ENCODE results near the gene STK36.

DNA sequence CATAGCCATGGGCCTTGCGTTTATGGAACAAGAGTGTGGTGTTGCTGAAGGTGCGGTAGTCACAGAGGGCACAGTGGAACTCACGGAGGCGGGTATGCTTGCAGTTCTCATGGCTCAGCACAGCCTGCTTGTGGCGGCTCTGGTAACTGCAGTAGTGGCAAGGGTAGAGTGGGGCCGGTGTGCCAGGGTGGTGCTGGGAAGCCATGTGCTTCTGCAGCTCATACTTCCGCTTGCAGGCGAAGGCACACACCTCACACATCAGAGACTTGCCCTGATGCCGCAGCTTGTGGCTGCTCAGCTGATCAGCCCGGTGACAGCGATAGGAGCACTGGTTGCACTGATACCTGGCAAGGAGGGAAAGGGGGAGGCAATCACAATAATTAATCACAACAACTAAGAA, 27.2 kb upstream of the STK36 start:
- TF ChIP-seq CEBPB (IDR thresholded peaks at IDR 0.05; ENCODE audit: borderline replicate concordance in 1 of 2, low read depth in 2 of 2, low read length in 2 of 2) (no peak), POLR2A (IDR thresholded peaks at IDR 0.05; ENCODE audit: low read depth, low read length) (no peak), SREBF1 (IDR thresholded peaks at IDR 0.05; ENCODE audit: low read length) (no peak), REST (IDR thresholded peaks at IDR 0.05; ENCODE audit: low read depth, low read length) (no peak)
- TF ChIP-seq, protein P1, sequence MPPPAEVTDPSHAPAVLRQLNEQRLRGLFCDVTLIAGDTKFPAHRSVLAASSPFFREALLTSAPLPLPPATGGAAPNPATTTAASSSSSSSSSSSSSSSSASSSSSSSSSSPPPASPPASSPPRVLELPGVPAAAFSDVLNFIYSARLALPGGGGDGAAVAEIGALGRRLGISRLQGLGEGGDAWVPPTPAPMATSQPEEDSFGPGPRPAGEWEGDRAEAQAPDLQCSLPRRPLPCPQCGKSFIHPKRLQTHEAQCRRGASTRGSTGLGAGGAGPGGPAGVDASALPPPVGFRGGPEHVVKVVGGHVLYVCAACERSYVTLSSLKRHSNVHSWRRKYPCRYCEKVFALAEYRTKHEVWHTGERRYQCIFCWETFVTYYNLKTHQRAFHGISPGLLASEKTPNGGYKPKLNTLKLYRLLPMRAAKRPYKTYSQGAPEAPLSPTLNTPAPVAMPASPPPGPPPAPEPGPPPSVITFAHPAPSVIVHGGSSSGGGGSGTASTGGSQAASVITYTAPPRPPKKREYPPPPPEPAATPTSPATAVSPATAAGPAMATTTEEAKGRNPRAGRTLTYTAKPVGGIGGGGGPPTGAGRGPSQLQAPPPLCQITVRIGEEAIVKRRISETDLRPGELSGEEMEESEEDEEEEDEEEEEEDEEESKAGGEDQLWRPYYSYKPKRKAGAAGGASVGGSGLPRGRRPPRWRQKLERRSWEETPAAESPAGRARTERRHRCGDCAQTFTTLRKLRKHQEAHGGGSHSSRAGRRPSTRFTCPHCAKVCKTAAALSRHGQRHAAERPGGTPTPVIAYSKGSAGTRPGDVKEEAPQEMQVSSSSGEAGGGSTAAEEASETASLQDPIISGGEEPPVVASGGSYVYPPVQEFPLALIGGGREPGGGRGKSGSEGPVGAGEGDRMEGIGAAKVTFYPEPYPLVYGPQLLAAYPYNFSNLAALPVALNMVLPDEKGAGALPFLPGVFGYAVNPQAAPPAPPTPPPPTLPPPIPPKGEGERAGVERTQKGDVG (CRISPR knock-in tag; IDR thresholded peaks at IDR 0.05) = no peak
